ENCODE results near the gene C1QTNF9B. TPM values are rescaled to one million over a fixed set of nuclear protein-coding genes. Genes with fewer than 3 reads are reported as not detected.

The C1QTNF9B gene
- total and polyA plus RNA-seq, 2 of the 8 experiments (the other 6 are each of a cell fraction or from before 2014, with no cell fraction given), result 0.11 TPM; not detected in 1

DNA sequence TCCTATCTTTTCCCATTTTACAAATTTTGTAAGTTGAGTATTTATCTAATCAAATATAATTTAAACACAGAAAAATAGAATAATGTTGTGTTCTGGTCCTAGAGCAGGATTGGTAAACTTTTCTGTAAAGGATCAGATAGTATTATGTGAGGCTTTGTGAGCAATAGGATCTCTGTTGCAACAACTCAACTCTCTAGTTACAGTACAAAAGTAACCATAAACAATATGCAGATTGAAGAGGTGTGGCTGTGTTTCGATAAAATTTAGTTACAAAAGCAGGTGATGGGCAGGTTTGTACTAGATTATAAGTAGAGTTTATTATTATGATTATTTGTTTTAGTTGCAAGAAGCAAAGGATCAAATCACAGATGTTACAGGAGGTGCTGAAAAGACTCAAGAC lies 15.2 kb upstream of the C1QTNF9B start:
- no peak overlapping the region for H3K27ac ChIP-seq (ENCODE audit: low read depth, low read length)
- no peaks in the 10 kb centered on the region for H3K79me2 ChIP-seq (ENCODE audit: control insufficient read depth in 1 of 2, insufficient read depth in 2 of 2, low read length in 2 of 2)
- H2BK120ac ChIP-seq (replicated peaks; ENCODE audit: low read depth, low read length), result no peak overlapping the region
- H4K20me1 ChIP-seq (replicated peaks in 1 of 2; ENCODE audit: control insufficient read depth in 1 of 2, insufficient read depth in 2 of 2, low read length in 2 of 2), result no peaks in the 10 kb centered on the region
- no peaks in the 10 kb centered on the region for H3K36me3 ChIP-seq (ENCODE audit: control insufficient read depth in 2 of 4, insufficient read depth in 4 of 4, low read length in 3 of 4)
- H4K91ac ChIP-seq (replicated peaks; ENCODE audit: insufficient read length, low read length), result no peak overlapping the region
- no peak overlapping the region for H2BK15ac ChIP-seq (ENCODE audit: low read length)
- H3K9ac ChIP-seq (replicated peaks in 1 of 4; ENCODE audit: extremely low read depth in 1 of 4, low read depth in 3 of 4, low read length in 3 of 4), result no peak overlapping the region
- WGBS, 2 experiments (ENCODE audit: extremely low coverage in 1 of 2, insufficient coverage in 1 of 2, insufficient read length in 1 of 2, insufficient replicate concordance in 2 of 2, low coverage in 1 of 2, low lambda C conversion rate in 2 of 2, missing lambda C conversion rate in 1 of 2), result 85 to 100% methylated on average over 1 of the region's 1 CpG
- ChIA-PET CTCF (ENCODE audit: partially characterized antibody) (no interaction called here), POLR2A (ENCODE audit: partially characterized antibody) (no interaction called here)
- no peak overlapping the region for H2AK5ac ChIP-seq (ENCODE audit: low read depth, low read length)
- H3K56ac ChIP-seq (replicated peaks; ENCODE audit: insufficient read length, low read depth, low read length), result no peak overlapping the region
- no peak overlapping the region for H2BK5ac ChIP-seq (ENCODE audit: low read depth, low read length)
- no peak overlapping the region for H3K18ac ChIP-seq (ENCODE audit: extremely low read depth, low read length)
- no peak overlapping the region for H2BK20ac ChIP-seq (ENCODE audit: low read length)
- no peak overlapping the region for H3K4ac ChIP-seq (replicated peaks; ENCODE audit: insufficient read length, low read depth, low read length)
- no peak overlapping the region for H3K23ac ChIP-seq (ENCODE audit: insufficient read length)
- H2BK12ac ChIP-seq (ENCODE audit: low read depth, low read length), result no peak overlapping the region
- no peaks in the 10 kb centered on the region for H3K79me1 ChIP-seq (ENCODE audit: low read depth, low read length)
- H4K8ac ChIP-seq (ENCODE audit: extremely low read depth, insufficient read depth, low read length), result no peak overlapping the region
- no peaks in the 10 kb centered on the region for H3K23me2 ChIP-seq (ENCODE audit: low read depth, low read length)
- DNase-seq (ENCODE audit: low read depth in 1 of 2, low spot score in 2 of 2) (no peak), FAIRE-seq (no peak)
- H3K4me3 ChIP-seq (ENCODE audit: extremely low read depth in 1 of 4, insufficient read depth in 2 of 4, low read depth in 3 of 4, low read length in 4 of 4), result no peak overlapping the region
- peaks cover 0 to 3% (median 0%) of the 10 kb centered on the region in 4 experiments; a peak in 3 of 7 replicates for H3K4me1 ChIP-seq (replicated peaks in 1 of 4; ENCODE audit: control insufficient read depth in 3 of 4, insufficient read depth in 4 of 4, low read length in 3 of 4)
- no peak overlapping the region for H3K4me2 ChIP-seq (ENCODE audit: insufficient read depth in 1 of 2, low read depth in 2 of 2, low read length in 2 of 2)
- no peaks in the 10 kb centered on the region for H3K9me3 ChIP-seq (ENCODE audit: insufficient read depth in 2 of 2, low read depth in 1 of 2, low read length in 1 of 2)
- no peak overlapping the region for H3K14ac ChIP-seq (ENCODE audit: insufficient read length)
- H4K5ac ChIP-seq (ENCODE audit: insufficient read length, low read depth, low read length), result no peak overlapping the region
- H3K27me3 ChIP-seq (replicated peaks in 1 of 4; ENCODE audit: control insufficient read depth in 3 of 4, extremely low read depth in 1 of 4, insufficient read depth in 3 of 4, low read length in 3 of 4), result no peaks in the 10 kb centered on the region
- H2AFZ ChIP-seq (ENCODE audit: low read length), result no peak overlapping the region
- TF ChIP-seq CEBPB (IDR thresholded peaks at IDR 0.05; ENCODE audit: low read depth, low read length) (no peak), NRF1 (IDR thresholded peaks at IDR 0.05; ENCODE audit: low read depth, low read length) (no peak), HDAC6 (IDR thresholded peaks at IDR 0.05; ENCODE audit: low read depth, low read length) (no peak), USF2 (IDR thresholded peaks at IDR 0.05; ENCODE audit: low read length) (no peak), RXRA (IDR thresholded peaks at IDR 0.05; ENCODE audit: insufficient read depth, low read depth, low read length) (no peak), TAF7 (optimal IDR thresholded peaks at IDR 0.05; ENCODE audit: borderline replicate concordance, low read depth, low read length) (no peak), KDM1A (IDR thresholded peaks at IDR 0.05; ENCODE audit: borderline replicate concordance, low read length) (no peak)
